OCI-LY3 (cell line): Measurements from ENCODE around the gene FAM184B.

ENCODE experiments used
- H2AFZ ChIP-seq: fragments of 200-600, 300-600 bp; shearing (Covaris generic); 2 replicates; pipeline ENCODE4 v1.6.0; 2014; ENCODE audit warnings: antibody characterized with exemption, low read depth, low read length
- H3K27ac ChIP-seq: fragments of 200-600, 300-600 bp; sonication (generic); 2 replicates; pipeline ENCODE4 v1.5.1; 2014; ENCODE audit warnings: mild to moderate bottlenecking, low read length, moderate library complexity, mixed read lengths
- H3K27me3 ChIP-seq: fragments of 200-600, 300-600 bp; sonication (generic); 2 replicates; pipeline ENCODE4 v1.6.1; 2014; ENCODE audit warnings: low read depth, low read length, mixed read lengths
- H3K36me3 ChIP-seq: fragments of 200-600, 300-600 bp; sonication (generic); replicated peaks from 2 replicates; pipeline ENCODE3; 2014; ENCODE audit warnings: low read depth, low read length, mixed read lengths
- H3K4me1 ChIP-seq: fragments of 300-600, 200-600 bp; sonication (generic); 2 replicates; pipeline ENCODE4 v1.6.1; 2014; ENCODE audit warnings: low read length, mixed read lengths
- H3K4me2 ChIP-seq: fragments of 200-600, 300-600 bp; sonication (generic); 2 replicates; pipeline ENCODE4 v1.6.1; 2014; ENCODE audit warnings: low read length, mixed read lengths
- H3K4me3 ChIP-seq: fragments of 300-600, 200-600 bp; sonication (generic); 2 replicates; pipeline ENCODE4 v1.5.1; 2014; ENCODE audit warnings: antibody characterized with exemption, mild to moderate bottlenecking, low read length, moderate library complexity
- H3K79me2 ChIP-seq: fragments of 300-600, 200-600 bp; shearing (Covaris generic); 2 replicates; pipeline ENCODE4 v1.6.1; 2014; ENCODE audit warnings: mild to moderate bottlenecking, low read length, mixed read lengths
- H3K9ac ChIP-seq: fragments of 300-600, 200-600 bp; shearing (Covaris generic); 2 replicates; pipeline ENCODE4 v1.6.0; 2014; ENCODE audit warnings: mild to moderate bottlenecking, low read length, moderate library complexity
- H3K9me3 ChIP-seq: fragments of 200-600, 300-600 bp; shearing (Covaris generic); 2 replicates; pipeline ENCODE4 v1.6.1; 2014; ENCODE audit warnings: low read length, mixed read lengths; ENCODE audit not compliant: insufficient read depth
- H4K20me1 ChIP-seq: fragments of 200-600, 300-600 bp; sonication (generic); 2 replicates; pipeline ENCODE4 v1.6.1; 2016; ENCODE audit warnings: low read length, mixed read lengths; ENCODE audit not compliant: insufficient read depth
- EZH2phosphoT487 ChIP-seq: fragments of 200-600 bp; shearing (Covaris generic); IDR thresholded peaks from 2 replicates; pipeline ENCODE4 v1.6.1; 2018; ENCODE audit warnings: antibody characterized with exemption, mixed run types, low read depth
- TF ChIP-seq, protein P1 (sequence below): fragments of 200-600, 300-600 bp; sonication (generic); IDR thresholded peaks from 2 replicates; pipeline ENCODE4 v1.5.1; 2014; ENCODE audit warnings: antibody characterized with exemption, low read length, low read depth

The FAM184B gene

DNA sequence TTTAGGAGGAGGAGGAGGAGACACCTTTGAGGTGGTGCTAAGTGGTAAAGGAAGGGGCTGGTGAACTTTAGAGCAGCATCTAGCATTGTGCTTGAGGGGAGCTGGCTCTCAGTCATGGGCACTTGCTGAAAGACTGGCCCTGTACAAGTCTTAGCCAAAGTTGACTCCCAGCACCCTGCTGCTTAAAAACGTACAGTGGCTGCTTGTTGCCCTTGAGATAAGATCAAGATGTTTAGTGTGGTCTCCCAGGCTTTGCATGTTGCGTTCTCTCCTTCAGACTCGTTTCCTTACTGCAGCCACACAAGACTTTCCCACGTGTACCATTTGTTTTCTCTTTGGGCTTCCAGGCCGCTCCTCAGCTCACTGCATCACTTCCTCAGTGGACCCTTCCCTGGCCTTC lies 165.1 kb downstream of the FAM184B start:
- no peak overlapping the region for H3K4me3 ChIP-seq
- H3K9me3 ChIP-seq: no peaks in the 10 kb centered on the region
- H3K4me1 ChIP-seq: no peaks in the 10 kb centered on the region
- peaks cover 34% of the 10 kb centered on the region for H3K36me3 ChIP-seq
- H4K20me1 ChIP-seq: peaks cover 30% of the 10 kb centered on the region
- no peaks in the 10 kb centered on the region for H3K27me3 ChIP-seq
- no peak overlapping the region for H2AFZ ChIP-seq
- H3K27ac ChIP-seq: no peak overlapping the region
- H3K79me2 ChIP-seq: peaks cover 59% of the 10 kb centered on the region
- H3K9ac ChIP-seq: no peak overlapping the region
- no peak overlapping the region for H3K4me2 ChIP-seq
- TF ChIP-seq, protein P1, sequence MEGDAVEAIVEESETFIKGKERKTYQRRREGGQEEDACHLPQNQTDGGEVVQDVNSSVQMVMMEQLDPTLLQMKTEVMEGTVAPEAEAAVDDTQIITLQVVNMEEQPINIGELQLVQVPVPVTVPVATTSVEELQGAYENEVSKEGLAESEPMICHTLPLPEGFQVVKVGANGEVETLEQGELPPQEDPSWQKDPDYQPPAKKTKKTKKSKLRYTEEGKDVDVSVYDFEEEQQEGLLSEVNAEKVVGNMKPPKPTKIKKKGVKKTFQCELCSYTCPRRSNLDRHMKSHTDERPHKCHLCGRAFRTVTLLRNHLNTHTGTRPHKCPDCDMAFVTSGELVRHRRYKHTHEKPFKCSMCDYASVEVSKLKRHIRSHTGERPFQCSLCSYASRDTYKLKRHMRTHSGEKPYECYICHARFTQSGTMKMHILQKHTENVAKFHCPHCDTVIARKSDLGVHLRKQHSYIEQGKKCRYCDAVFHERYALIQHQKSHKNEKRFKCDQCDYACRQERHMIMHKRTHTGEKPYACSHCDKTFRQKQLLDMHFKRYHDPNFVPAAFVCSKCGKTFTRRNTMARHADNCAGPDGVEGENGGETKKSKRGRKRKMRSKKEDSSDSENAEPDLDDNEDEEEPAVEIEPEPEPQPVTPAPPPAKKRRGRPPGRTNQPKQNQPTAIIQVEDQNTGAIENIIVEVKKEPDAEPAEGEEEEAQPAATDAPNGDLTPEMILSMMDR: no peak
- no peak for TF ChIP-seq EZH2phosphoT487

DNA sequence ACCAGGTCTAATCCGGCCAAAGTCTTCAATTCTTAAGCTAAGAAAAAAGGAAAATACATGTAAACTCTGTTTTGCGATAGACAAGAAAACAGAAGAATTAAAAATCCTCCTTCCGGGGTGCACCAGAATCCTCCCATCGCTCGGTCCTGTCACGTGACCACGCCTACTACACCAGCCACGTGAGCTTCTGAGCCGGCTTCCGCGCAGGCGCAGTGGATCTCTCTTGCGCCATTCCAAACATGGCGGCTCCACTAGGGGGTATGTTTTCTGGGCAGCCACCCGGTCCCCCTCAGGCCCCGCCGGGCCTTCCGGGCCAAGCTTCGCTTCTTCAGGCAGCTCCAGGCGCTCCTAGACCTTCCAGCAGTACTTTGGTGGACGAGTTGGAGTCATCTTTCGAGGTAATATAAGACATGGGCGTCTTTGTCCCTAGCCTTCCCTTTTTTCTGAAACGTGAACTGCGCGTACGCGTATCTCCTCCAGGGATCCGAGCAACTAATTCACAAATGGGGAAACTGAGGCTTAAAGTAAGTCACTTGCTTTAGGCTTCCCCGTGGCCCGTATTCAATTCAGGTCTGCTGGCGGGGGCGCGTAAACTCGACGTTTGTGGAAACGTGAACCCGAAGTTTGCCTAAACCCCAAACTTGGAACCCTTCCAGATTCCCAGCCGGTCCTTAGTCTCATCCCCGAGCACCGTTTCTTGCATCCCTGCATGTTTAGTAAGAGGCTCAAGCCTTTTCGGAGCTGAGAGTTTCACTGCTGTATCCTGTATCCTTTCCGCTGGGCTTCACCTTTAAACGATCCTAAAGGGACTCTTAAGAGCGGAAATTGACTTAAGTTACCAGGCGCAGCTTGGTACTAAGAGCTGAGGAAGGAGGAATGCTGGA lies 166.8 kb downstream of the FAM184B start, which contains the start of gene MED28:
MED28 (plus strand) TSS at position 226 of the 884 bp plus-strand sequence; CDS start at position 240, 14 bp downstream.
- peak within 1 kb of the TSS; percentile 94 for H3K9ac ChIP-seq
- peaks cover 53% of the 10 kb centered on the region for H3K79me2 ChIP-seq
- H4K20me1 ChIP-seq: peaks cover 29% of the 10 kb centered on the region
- TF ChIP-seq, protein P1: no peak
- no peak for TF ChIP-seq EZH2phosphoT487
- no peaks in the 10 kb centered on the region for H3K27me3 ChIP-seq
- H3K27ac ChIP-seq: peak within 1 kb of the TSS; percentile 48
- no peaks in the 10 kb centered on the region for H3K9me3 ChIP-seq
- H3K4me3 ChIP-seq: peak within 1 kb of the TSS; percentile 94
- H3K36me3 ChIP-seq: peaks cover 22% of the 10 kb centered on the region
- H3K4me1 ChIP-seq: no peaks in the 10 kb centered on the region
- peak within 1 kb of the TSS; percentile 89 for H3K4me2 ChIP-seq
- peak within 1 kb of the TSS; percentile 100 for H2AFZ ChIP-seq

DNA sequence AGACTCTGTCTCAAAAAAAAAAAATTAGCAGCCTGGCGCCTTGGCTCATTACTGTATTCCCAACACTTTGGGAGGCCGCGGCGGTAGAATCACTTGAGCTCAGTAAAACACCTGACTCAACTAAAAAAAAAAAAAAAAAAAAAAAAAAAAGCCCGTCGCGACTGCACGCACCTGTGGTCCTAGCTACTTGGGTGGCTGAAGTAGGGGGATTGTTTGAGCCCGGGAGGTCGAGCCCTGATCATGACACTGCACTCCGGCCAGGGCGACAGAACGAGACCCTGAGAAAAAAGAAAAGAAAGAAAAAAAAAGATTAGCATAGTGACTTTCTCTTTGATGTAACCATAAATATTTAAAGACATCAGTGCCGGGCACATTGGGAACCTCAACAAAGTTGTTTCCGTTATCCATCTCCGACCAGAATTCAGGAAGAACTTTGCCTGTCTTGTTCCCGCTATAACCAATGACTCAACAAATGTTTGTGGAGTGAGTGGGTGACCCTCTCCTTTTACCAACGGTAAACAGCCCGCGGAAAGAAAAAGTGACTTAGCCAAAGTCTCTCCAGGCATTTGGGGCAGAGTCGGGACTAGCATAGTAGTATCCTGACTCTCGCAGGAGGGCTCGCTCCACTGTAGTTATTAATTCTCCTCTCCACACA lies 167.5 kb downstream of the FAM184B start:
- Histone ChIP-seq H3K4me2 (peak overlapping the region; percentile 89), H3K9me3 (no peaks in the 10 kb centered on the region), H3K27ac (peak overlapping the region; percentile 48), H3K27me3 (no peaks in the 10 kb centered on the region), H3K4me1 (no peaks in the 10 kb centered on the region), H3K36me3 (peaks cover 15% of the 10 kb centered on the region), H2AFZ (peak overlapping the region; percentile 100), H4K20me1 (peaks cover 22% of the 10 kb centered on the region), H3K79me2 (peaks cover 45% of the 10 kb centered on the region), H3K9ac (peak overlapping the region; percentile 94), H3K4me3 (peak overlapping the region; percentile 94)
- TF ChIP-seq, protein P1: no peak
- TF ChIP-seq EZH2phosphoT487: no peak

DNA sequence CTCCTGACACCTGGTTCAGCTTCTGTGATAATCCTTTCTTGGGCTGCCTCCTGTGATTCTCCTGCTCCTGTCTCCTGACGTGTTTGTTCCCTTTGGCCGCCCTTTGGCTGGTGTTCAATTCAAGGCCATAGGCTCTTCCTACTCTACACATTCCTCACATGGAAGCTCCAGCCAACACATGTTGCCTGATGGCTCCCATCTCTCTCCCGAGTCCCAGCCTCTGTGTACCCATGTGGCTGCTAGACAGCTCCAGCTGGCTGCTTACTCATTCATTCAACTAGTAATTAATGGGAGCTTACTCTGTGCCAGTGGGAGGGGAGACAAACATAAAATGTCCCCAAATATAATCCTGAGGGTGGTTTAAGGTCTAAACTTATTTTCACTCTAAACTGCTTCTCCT lies 176.2 kb downstream of the FAM184B start:
- Histone ChIP-seq H2AFZ (no peak overlapping the region), H4K20me1 (no peaks in the 10 kb centered on the region), H3K36me3 (peaks cover 23% of the 10 kb centered on the region), H3K27me3 (no peaks in the 10 kb centered on the region), H3K79me2 (no peaks in the 10 kb centered on the region), H3K4me3 (no peak overlapping the region), H3K27ac (no peak overlapping the region), H3K4me1 (no peaks in the 10 kb centered on the region), H3K9me3 (no peaks in the 10 kb centered on the region), H3K4me2 (no peak overlapping the region), H3K9ac (no peak overlapping the region)
- no peak for TF ChIP-seq EZH2phosphoT487
- TF ChIP-seq, protein P1: no peak
